Epithelial cell of umbilical artery (primary cell): Measurements from ENCODE around the gene FSHR. TPM values are rescaled to one million over a fixed set of nuclear protein-coding genes. Genes with fewer than 3 reads are reported as not detected.

Source experiments
- total RNA-seq: library from RNA; depleted of rRNA; stranded (reverse); fragments of >200 nt; gene quantifications from 2 replicates; pipeline ENCODE4 v1.2.3, GENCODE V29; 2014

The FSHR gene
- not detected in 2 replicates for total RNA-seq

GRCh38 chr2:49154140-49154539 is at the start of gene FSHR:
FSHR (minus strand) TSS chr2:49154515; CDS start chr2:49154417, 98 bp downstream.

